ENCODE measurements around the gene CALD1. TPM values are rescaled to one million over a fixed set of nuclear protein-coding genes. Genes with fewer than 3 reads are reported as not detected.
"Not testable (repeated sequence)": the region's sequence is repeated elsewhere in the genome, so short reads cannot be mapped to it uniquely, and the experiment has no call there.

CALD1 gene
- polyA plus RNA-seq, 10 donors, result 121 to 190 (median 136) TPM

GRCh38 chr7:134945691-134946090 lies 166.3 kb downstream of the CALD1 start:
- no peak for DNase-seq

GRCh38 chr7:134946260-134946659 lies 166.8 kb downstream of the CALD1 start:
- DNase-seq, result no peak

- no peak for DNase-seq
Observed at GRCh38 chr7:134947329-134947728, 167.9 kb downstream of the CALD1 start.

- DNase-seq, result no peak
Observed at GRCh38 chr7:134947831-134948230, 168.4 kb downstream of the CALD1 start.

GRCh38 chr7:134948246-134948645 lies 168.8 kb downstream of the CALD1 start:
- DNase-seq, result no peak

- DNase-seq, result no peak
Observed at GRCh38 chr7:134948736-134949135, 169.3 kb downstream of the CALD1 start.

- DNase-seq, result no peak
Observed at GRCh38 chr7:134949171-134949570, 169.7 kb downstream of the CALD1 start.

- peak in 1 of 3 donors; percentile 41 for DNase-seq
Observed at GRCh38 chr7:134954197-134955082, 175.0 kb downstream of the CALD1 start.

GRCh38 chr7:134957005-134957404 lies 177.6 kb downstream of the CALD1 start:
- no peak for DNase-seq

- DNase-seq, result no peak
Observed at GRCh38 chr7:134959810-134960209, 180.4 kb downstream of the CALD1 start.

GRCh38 chr7:134962270-134962780 lies 182.9 kb downstream of the CALD1 start:
- peak in 1 of 3 donors; percentile 44 for DNase-seq

- peak in 2 of 3 donors; percentile 60 to 76 for DNase-seq
Observed at GRCh38 chr7:134963036-134963435, 183.6 kb downstream of the CALD1 start.

- no peak for DNase-seq
Observed at GRCh38 chr7:134966691-134967090, 187.3 kb downstream of the CALD1 start.

GRCh38 chr7:134968110-134968509 lies 188.7 kb downstream of the CALD1 start:
- no peak for DNase-seq

GRCh38 chr7:134981645-134982044 lies 202.2 kb downstream of the CALD1 start:
- DNase-seq, result not testable (repeated sequence)

- no peak for DNase-seq
Observed at GRCh38 chr7:134985894-134986362, 206.5 kb downstream of the CALD1 start.

- peak; percentile 96 to 99 (median 98) for DNase-seq
Observed at GRCh38 chr7:134986363-134987251, 207.2 kb downstream of the CALD1 start, which contains the start of gene AGBL3. AGBL3 (plus strand) TSS chr7:134986508; CDS start chr7:134987934, 1,426 bp downstream.

GRCh38 chr7:134988161-134988560 lies 208.7 kb downstream of the CALD1 start:
- DNase-seq, result no peak

- no peak for DNase-seq
Observed at GRCh38 chr7:134991469-134992339, 212.3 kb downstream of the CALD1 start.

GRCh38 chr7:134992626-134993179 lies 213.3 kb downstream of the CALD1 start:
- DNase-seq, result peak in 1 of 3 donors; percentile 12
